ENCODE results near the gene ALG1. TPM values are rescaled to one million over a fixed set of nuclear protein-coding genes. Genes with fewer than 3 reads are reported as not detected.
"Not testable (repeated sequence)": the region's sequence is repeated elsewhere in the genome, so short reads cannot be mapped to it uniquely, and the experiment has no call there.

The ALG1 gene
- polyA plus RNA-seq, 1 of the 3 experiments (the other 2 are of a cell fraction) = 27.0 TPM

GRCh38 chr16:5073279-5073629, 1.6 kb downstream of the ALG1 start:
- POLR2A ChIA-PET = no interaction called here
- peaks cover 23% of the 10 kb centered on the region; the same call in 1 of the 2 replicates for H3K79me2 ChIP-seq (ENCODE audit: insufficient read depth)
- no peaks in the 10 kb centered on the region for H4K20me1 ChIP-seq (ENCODE audit: insufficient read depth)
- 94% methylated on average over 2 of the region's 2 CpGs for WGBS (ENCODE audit: low lambda C conversion rate)
- H3K9ac ChIP-seq = no peak overlapping the region
- H3K4me1 ChIP-seq (ENCODE audit: control insufficient read depth in 1 of 2, insufficient read depth in 2 of 2, low read depth in 1 of 2, low read length in 1 of 2) = peaks cover 4 to 6% of the 10 kb centered on the region in 2 experiments; a peak in 1 of 4 replicates
- H3K9me3 ChIP-seq = no peaks in the 10 kb centered on the region
- no peaks in the 10 kb centered on the region for H3K9me2 ChIP-seq
- no peaks in the 10 kb centered on the region for H3K27me3 ChIP-seq (ENCODE audit: insufficient read depth)
- DNase-seq = no peak
- H3K4me2 ChIP-seq = no peak overlapping the region
- peaks cover 0 to 14% of the 10 kb centered on the region in 2 experiments for H3K36me3 ChIP-seq (replicated peaks in 1 of 2; ENCODE audit: control insufficient read depth in 1 of 2, insufficient read depth in 2 of 2, low read length in 1 of 2)
- no peak for TF ChIP-seq USF2 (IDR thresholded peaks at IDR 0.05; ENCODE audit: borderline replicate concordance, low read depth, low read length)
- no peak for TF ChIP-seq RCOR1 (IDR thresholded peaks at IDR 0.05; ENCODE audit: low read length)
- H2AFZ ChIP-seq (ENCODE audit: low read depth) = no peak overlapping the region
- H3F3A ChIP-seq (replicated peaks; ENCODE audit: insufficient read depth) = no peaks in the 10 kb centered on the region
- no peak overlapping the region for H3K27ac ChIP-seq (ENCODE audit: low read depth in 2 of 2, low read length in 1 of 2)
- CTCF ChIA-PET = interaction anchor here (1.2 to 1.5 kb wide), 2 partner anchors 11 to 15 kb away, joined by 4 to 5 read pairs; no protein-coding TSS in a partner anchor
- no peak overlapping the region for H3K4me3 ChIP-seq (ENCODE audit: low read depth in 2 of 2, low read length in 1 of 2)

GRCh38 chr16:5073771-5074170, 2.1 kb downstream of the ALG1 start:
- H2AFZ ChIP-seq (ENCODE audit: low read depth); POLR2A ChIA-PET; DNase-seq; H3K9me2 ChIP-seq; H3K4me3 ChIP-seq (ENCODE audit: low read depth in 2 of 2, low read length in 1 of 2); H3K9me3 ChIP-seq; H3K9ac ChIP-seq; H3K4me1 ChIP-seq (ENCODE audit: control insufficient read depth in 1 of 2, insufficient read depth in 2 of 2, low read depth in 1 of 2, low read length in 1 of 2); H4K20me1 ChIP-seq (ENCODE audit: insufficient read depth); H3K27ac ChIP-seq (ENCODE audit: low read depth in 2 of 2, low read length in 1 of 2); H3K4me2 ChIP-seq; H3K27me3 ChIP-seq (ENCODE audit: insufficient read depth); H3F3A ChIP-seq (replicated peaks; ENCODE audit: insufficient read depth): not testable (repeated sequence)
- H3K79me2 ChIP-seq (ENCODE audit: insufficient read depth) = peaks cover 23% of the 10 kb centered on the region; the same call in 1 of the 2 replicates
- WGBS (ENCODE audit: low lambda C conversion rate) = 93% methylated on average over 15 of the region's 15 CpGs
- H3K36me3 ChIP-seq (replicated peaks in 1 of 2; ENCODE audit: control insufficient read depth in 1 of 2, insufficient read depth in 2 of 2, low read length in 1 of 2) = peaks cover 0 to 14% of the 10 kb centered on the region in 2 experiments
- CTCF ChIA-PET = interaction anchor here (0.6 to 1.5 kb wide), 4 partner anchors 10 to 117 kb away, joined by 3 to 5 read pairs (median 3); no protein-coding TSS in a partner anchor

- Histone ChIP-seq H3K4me3 (ENCODE audit: low read depth in 2 of 2, low read length in 1 of 2) (no peak overlapping the region), H3K9me2 (no peaks in the 10 kb centered on the region), H3K4me2 (no peak overlapping the region), H3K36me3 (replicated peaks in 1 of 2; ENCODE audit: control insufficient read depth in 1 of 2, insufficient read depth in 2 of 2, low read length in 1 of 2) (peaks cover 0 to 14% of the 10 kb centered on the region in 2 experiments), H3K27me3 (ENCODE audit: insufficient read depth) (no peaks in the 10 kb centered on the region), H3K27ac (ENCODE audit: low read depth in 2 of 2, low read length in 1 of 2) (no peak overlapping the region), H2AFZ (ENCODE audit: low read depth) (no peak overlapping the region), H3K79me2 (ENCODE audit: insufficient read depth) (peaks cover 23% of the 10 kb centered on the region; the same call in 1 of the 2 replicates), H4K20me1 (ENCODE audit: insufficient read depth) (no peaks in the 10 kb centered on the region), H3K9me3 (no peaks in the 10 kb centered on the region), H3F3A (replicated peaks; ENCODE audit: insufficient read depth) (no peaks in the 10 kb centered on the region), H3K4me1 (ENCODE audit: control insufficient read depth in 1 of 2, insufficient read depth in 2 of 2, low read depth in 1 of 2, low read length in 1 of 2) (peaks cover 4 to 6% of the 10 kb centered on the region in 2 experiments; a peak in 1 of 4 replicates), H3K9ac (no peak overlapping the region)
- CTCF ChIA-PET = interaction anchor here (1.0 kb wide), 1 partner anchor 9 kb away, joined by 4 read pairs; no protein-coding TSS in a partner anchor
- 91% methylated on average over 5 of the region's 5 CpGs for WGBS (ENCODE audit: low lambda C conversion rate)
- POLR2A ChIA-PET = interaction anchor here (0.6 kb wide), 1 partner anchor 980 kb away, joined by 3 read pairs; no protein-coding TSS in a partner anchor
- TF ChIP-seq GABPA (IDR thresholded peaks at IDR 0.05; ENCODE audit: low read depth) (no peak), YY1 (IDR thresholded peaks at IDR 0.05; ENCODE audit: low read depth) (no peak), RAD21 (IDR thresholded peaks at IDR 0.05; ENCODE audit: low read length) (no peak), USF1 (IDR thresholded peaks at IDR 0.05; ENCODE audit: borderline replicate concordance, low read depth) (no peak), MXI1 (IDR thresholded peaks at IDR 0.05; ENCODE audit: low read depth, low read length) (no peak), FOXJ3 (CRISPR knock-in tag; IDR thresholded peaks at IDR 0.05) (no peak), ZBTB33 (IDR thresholded peaks at IDR 0.05; ENCODE audit: borderline replicate concordance, low read depth) (no peak), TCF12 (IDR thresholded peaks at IDR 0.05) (no peak), EP300 (IDR thresholded peaks at IDR 0.05; ENCODE audit: borderline replicate concordance in 1 of 2, low read depth in 1 of 2, low read length in 1 of 2) (no peak), RCOR1 (IDR thresholded peaks at IDR 0.05; ENCODE audit: low read length) (no peak), GATA2 (CRISPR knock-in tag; IDR thresholded peaks at IDR 0.05) (no peak), MAX (IDR thresholded peaks at IDR 0.05; ENCODE audit: low read depth) (no peak), JUND (IDR thresholded peaks at IDR 0.05) (no peak), TEAD4 (IDR thresholded peaks at IDR 0.05; ENCODE audit: borderline replicate concordance, insufficient read depth) (no peak), FOSL2 (IDR thresholded peaks at IDR 0.05; ENCODE audit: borderline replicate concordance, low read depth) (no peak), EZH2phosphoT487 (IDR thresholded peaks at IDR 0.05; ENCODE audit: borderline replicate concordance, low read depth) (no peak), POLR2AphosphoS5 (IDR thresholded peaks at IDR 0.05; ENCODE audit: low read depth, low read length) (no peak), ELF1 (IDR thresholded peaks at IDR 0.05) (no peak)
- DNase-seq = peak; percentile 3
Measured at GRCh38 chr16:5075637-5076036, 4.0 kb downstream of the ALG1 start.
